GM04504 (cell line): ENCODE measurements around the gene MAP3K20.
"Not testable (repeated sequence)": the region's sequence is repeated elsewhere in the genome, so short reads cannot be mapped to it uniquely, and the experiment has no call there.

ENCODE experiments used
- DNase-seq: peaks from one replicate; pipeline ENCODE4 v3.0.0-alpha.2; 2012; ENCODE audit warnings: low read depth

MAP3K20 gene

GRCh38 chr2:173204316-173204715 lies 128.7 kb downstream of the MAP3K20 start:
- no peak for DNase-seq

- peak; percentile 58 for DNase-seq
These were observed 129.7 kb downstream of the MAP3K20 start for GRCh38 chr2:173205375-173205774.

- DNase-seq, result not testable (repeated sequence)
These were observed 131.5 kb downstream of the MAP3K20 start for GRCh38 chr2:173207124-173207523.

GRCh38 chr2:173210270-173211196 lies 134.9 kb downstream of the MAP3K20 start:
- DNase-seq, result peak; percentile 89

GRCh38 chr2:173213181-173213580 lies 137.5 kb downstream of the MAP3K20 start:
- no peak for DNase-seq

- no peak for DNase-seq
These were observed 138.6 kb downstream of the MAP3K20 start for GRCh38 chr2:173214213-173214612.

GRCh38 chr2:173215316-173215715 lies 139.7 kb downstream of the MAP3K20 start:
- no peak for DNase-seq

- no peak for DNase-seq
These were observed 140.4 kb downstream of the MAP3K20 start for GRCh38 chr2:173216051-173216450.

- DNase-seq, result no peak
These were observed 141.0 kb downstream of the MAP3K20 start for GRCh38 chr2:173216668-173217067.

- no peak for DNase-seq
These were observed 141.6 kb downstream of the MAP3K20 start for GRCh38 chr2:173217116-173217840.

- no peak for DNase-seq
These were observed 142.8 kb downstream of the MAP3K20 start for GRCh38 chr2:173218326-173219056.

GRCh38 chr2:173221132-173221695 lies 145.6 kb downstream of the MAP3K20 start:
- no peak for DNase-seq

- DNase-seq, result no peak
These were observed 146.4 kb downstream of the MAP3K20 start for GRCh38 chr2:173221937-173222594.

- DNase-seq, result no peak
These were observed 148.2 kb downstream of the MAP3K20 start for GRCh38 chr2:173223871-173224270.

- DNase-seq, result no peak
These were observed 151.5 kb downstream of the MAP3K20 start for GRCh38 chr2:173226899-173227698.

GRCh38 chr2:173229086-173229485 lies 153.4 kb downstream of the MAP3K20 start:
- no peak for DNase-seq

- DNase-seq, result no peak
These were observed 154.5 kb downstream of the MAP3K20 start for GRCh38 chr2:173230181-173230580.

GRCh38 chr2:173231042-173231441 lies 155.4 kb downstream of the MAP3K20 start:
- DNase-seq, result no peak

- no peak for DNase-seq
These were observed 155.8 kb downstream of the MAP3K20 start for GRCh38 chr2:173231465-173231864.

GRCh38 chr2:173232956-173233744 lies 157.5 kb downstream of the MAP3K20 start:
- no peak for DNase-seq
